GM12878 (cell line): ENCODE data around the gene PRSS27. TPM values are rescaled to one million over a fixed set of nuclear protein-coding genes. Genes with fewer than 3 reads are reported as not detected.

ENCODE experiments used
- ATAC-seq: fragments of 200-7000 bp; cut with Tn5 transposase; 3 replicates; pipeline ENCODE4 v1.9.1; 2020; ENCODE audit warnings: mild to moderate bottlenecking, moderate library complexity
- BruUV-seq: library from RNA; stranded (reverse); fragments of 400-500 nt; replicated peaks from 2 replicates; lab custom pipeline; 2021; lab: Mats Ljungman, UMichigan
- CTCF ChIA-PET: fragments of 300-600 bp; sonication (Branson Sonifier 250); formaldehyde crosslinking; extraction: SDS; loops from one replicate; lab custom pipeline; 2021; ENCODE audit warnings: inconsistent platforms; lab: Yijun Ruan, JAX
- POLR2A ChIA-PET: fragments of 350-600 bp; formaldehyde crosslinking; extraction: SDS; loops from one replicate; lab custom pipeline; 2021; ENCODE audit warnings: inconsistent platforms; lab: Charles Lee
- RAD21 ChIA-PET: fragments of 300-600 bp; sonication (Branson Sonifier 250); formaldehyde crosslinking; loops from one replicate; lab custom pipeline; 2023; ENCODE audit warnings: antibody characterized with exemption; ENCODE audit not compliant: unreplicated experiment; lab: Charles Lee
- SMC1A ChIA-PET: fragments of 300-600 bp; sonication (Branson Sonifier 250); formaldehyde crosslinking; loops from one replicate; lab custom pipeline; 2023; ENCODE audit not compliant: unreplicated experiment, uncharacterized antibody; lab: Charles Lee
- DNase-seq: peaks from one replicate; pipeline ENCODE4 v3.0.0-alpha.2; 2011; ENCODE audit warnings: low read depth, low spot score
- FAIRE-seq: peaks from 3 replicates; lab custom pipeline; 2011; peaks lifted over from hg19 to GRCh38; lab: Jason Lieb, UNC
- H2AFZ ChIP-seq: 2 replicates; pipeline ENCODE4 v1.6.0; 2011; ENCODE audit warnings: low read depth, low read length, control low read depth; ENCODE audit not compliant: control insufficient read depth
- H3K27ac ChIP-seq: 2 replicates; pipeline ENCODE4 v1.5.1; 2011; ENCODE audit warnings: control low read depth; ENCODE audit not compliant: control insufficient read depth, insufficient read depth
- H3K27me3 ChIP-seq, 2 experiments: replicated peaks in 1 of 2; 2 replicates each; pipeline versions ENCODE4 v1.6.0 to v1.6.1; 2011; ENCODE audit warnings: low read length in 1 of 2; ENCODE audit not compliant: control insufficient read depth in 2 of 2, insufficient read depth in 2 of 2
- H3K36me3 ChIP-seq, 2 experiments: 2 replicates each; pipeline ENCODE4 v1.5.1; 2011; ENCODE audit warnings: low read length in 1 of 2; ENCODE audit not compliant: control insufficient read depth in 2 of 2, insufficient read depth in 2 of 2
- H3K4me1 ChIP-seq: 2 replicates; pipeline ENCODE4 v1.6.1; 2011; ENCODE audit warnings: mild to moderate bottlenecking, low read length, moderate library complexity, mixed read lengths; ENCODE audit not compliant: control insufficient read depth, insufficient read depth
- H3K4me2 ChIP-seq: 2 replicates; pipeline ENCODE4 v1.6.0; 2011; ENCODE audit warnings: control low read depth; ENCODE audit not compliant: control insufficient read depth, insufficient read depth
- H3K4me3 ChIP-seq: fragments of 200-600 bp; sonication (generic); 2 replicates; pipeline ENCODE4 v1.5.1; 2016
- H3K79me2 ChIP-seq: 2 replicates; pipeline ENCODE4 v1.6.0; 2011; ENCODE audit warnings: low read length; ENCODE audit not compliant: control insufficient read depth, insufficient read depth
- H3K9ac ChIP-seq: 2 replicates; pipeline ENCODE4 v1.8.0; 2011; ENCODE audit warnings: low read length, control low read depth, mixed read lengths; ENCODE audit not compliant: control insufficient read depth, insufficient read depth
- H3K9me3 ChIP-seq: replicated peaks from 3 replicates; pipeline ENCODE4 v1.5.1; 2011; ENCODE audit warnings: mild to moderate bottlenecking, low read length; ENCODE audit not compliant: control insufficient read depth, insufficient read depth
- H4K20me1 ChIP-seq: 2 replicates; pipeline ENCODE4 v1.6.0; 2011; ENCODE audit not compliant: control insufficient read depth, insufficient read depth
- MYC ChIP-seq: IDR thresholded peaks from 2 replicates; pipeline ENCODE4 v1.6.1; 2011; ENCODE audit warnings: mild to moderate bottlenecking, low read length, moderate library complexity, inconsistent platforms; ENCODE audit not compliant: insufficient read depth, insufficient replicate concordance, insufficient read length, severe bottlenecking
- POLR2AphosphoS5 ChIP-seq: IDR thresholded peaks from 2 replicates; pipeline ENCODE4 v1.6.1; 2011; ENCODE audit warnings: mild to moderate bottlenecking, low read length, inconsistent platforms
- WGBS: methylation state at CpG from one replicate; pipeline ENCODE4 v1.1.6; 2016; ENCODE audit warnings: low lambda C conversion rate; ENCODE audit not compliant: insufficient replicate concordance, insufficient coverage; ENCODE audit errors: missing lambda C conversion rate; 5-methylcytosine and 5-hydroxymethylcytosine counted together
- in situ Hi-C: fragments of 300-500 bp; cut with MboI; formaldehyde crosslinking; loops from 9 replicates; pipeline ENCODE4 v1.14.3; 2018; ENCODE audit warnings: mixed read lengths
- intact Hi-C: fragments of 100-400 bp; cut with micrococcal nuclease; formaldehyde crosslinking; loops from one replicate; pipeline ENCODE4 v1.14.2; 2022; ENCODE audit not compliant: unreplicated experiment
- polyA plus RNA-seq, 11 experiments: library from polyadenylated mRNA; depleted of rRNA in 4 of 11; unstranded in 6 of 11; stranded (reverse) in 5 of 11; fragments of >200 nt; fragmentation: Nextera tagmentation in 4 of 11; fragmentation: Illumina TruSeq in 1 of 11; extraction: Ambion mirVana in 4 of 11; extraction: Trizol in 1 of 11; gene quantifications; 1 replicate in 1 of 11; 2 replicates in 10 of 11; pipeline versions ENCODE4 v1.2.1 to v1.2.3, GENCODE V29; 2011 to 2016; ENCODE audit warnings: inconsistent platforms in 2 of 11, missing spikeins in 2 of 11, low read depth in 1 of 11
- total RNA-seq, 4 experiments: library from RNA; depleted of rRNA in 3 of 4; stranded (reverse); fragments of >200 nt in 3 of 4; fragmentation: Illumina TruSeq in 1 of 4; extraction: Trizol in 1 of 4; gene quantifications; 2 replicates each; pipeline versions ENCODE4 v1.2.1 to v1.2.3, GENCODE V29; 2013 to 2021
- TF ChIP-seq, protein P1 (sequence below): fragments of 450-650 bp; IDR thresholded peaks from 2 replicates; pipeline ENCODE4 v1.6.1; 2017; ENCODE audit warnings: mild to moderate bottlenecking, moderate library complexity

The PRSS27 gene
- total and polyA plus RNA-seq, 10 of the 15 experiments (the other 5 are each of a cell fraction or from before 2014, with no cell fraction given), result 0.18 to 1.8 (median 0.51) TPM; not detected in 2

DNA sequence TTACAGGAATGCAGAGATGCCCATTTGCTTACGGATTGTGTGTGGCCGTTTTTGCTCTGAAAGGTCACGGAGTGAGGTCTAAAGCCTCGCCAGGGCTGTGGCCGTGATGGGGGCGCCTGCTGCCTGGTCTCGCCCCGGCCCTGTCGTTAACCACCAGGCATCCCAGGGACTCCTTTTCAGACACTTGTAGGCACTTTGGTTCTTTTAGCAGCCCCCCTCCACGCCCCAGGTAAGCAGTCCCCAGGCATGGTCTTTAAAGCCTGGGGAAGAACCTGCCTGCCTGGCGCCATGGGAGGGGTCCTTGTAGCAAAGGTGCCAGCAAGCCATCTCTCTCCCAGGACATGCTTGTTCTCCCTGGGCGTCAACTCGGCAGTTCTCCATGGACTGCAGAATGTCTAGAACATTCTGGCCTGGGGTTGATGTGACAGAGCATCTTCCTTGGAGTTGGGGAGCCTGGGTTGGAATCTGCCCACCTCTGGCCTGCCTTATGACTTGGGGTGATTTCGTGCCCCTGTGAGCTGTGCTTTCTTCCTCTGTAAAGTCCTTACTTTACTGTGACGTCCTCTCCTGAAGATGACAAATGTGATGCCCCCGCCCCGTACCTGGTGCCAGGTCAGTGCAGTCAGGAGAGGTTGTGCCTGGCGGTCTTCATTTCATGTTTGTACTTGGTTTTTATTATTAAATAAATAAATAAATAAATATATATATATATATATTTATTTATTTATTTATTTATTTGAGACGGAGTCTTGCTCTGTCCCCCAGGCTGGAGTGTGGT, 32.3 kb downstream of the PRSS27 start:
- no TSS peak for BruUV-seq
- FAIRE-seq (no peak), ATAC-seq (peak; percentile 1; the same call in 1 of the 3 replicates), DNase-seq (no peak)
- Histone ChIP-seq H3K9me3 (no peaks in the 10 kb centered on the region), H3K27ac (peak overlapping the region; percentile 75), H3K79me2 (peaks cover 47% of the 10 kb centered on the region), H2AFZ (no peak overlapping the region), H3K4me3 (peak overlapping the region; percentile 93), H4K20me1 (peaks cover 7% of the 10 kb centered on the region; the same call in 1 of the 2 replicates), H3K9ac (peak overlapping the region; percentile 42), H3K4me1 (peaks cover 6% of the 10 kb centered on the region), H3K4me2 (peak overlapping the region; percentile 87), H3K27me3 (no peaks in the 10 kb centered on the region), H3K36me3 (peaks cover 0 to 13% of the 10 kb centered on the region in 2 experiments; a peak in 2 of 4 replicates)
- ChIA-PET CTCF (no interaction called here), POLR2A (no interaction called here), SMC1A (interaction anchor here (1.3 kb wide), 1 partner anchor 31 kb away, joined by 3 read pairs; no protein-coding TSS in a partner anchor), RAD21 (interaction anchor here (0.8 to 1.3 kb wide), 3 partner anchors 14 to 30 kb away, joined by 3 to 4 read pairs (median 4); no protein-coding TSS in a partner anchor)
- WGBS, result 27% methylated on average over 19 of the region's 19 CpGs
- TF ChIP-seq MYC (no peak), POLR2AphosphoS5 (0 out of 2 replicates have a peak, but pooled peaks have one; percentile 3)
- TF ChIP-seq, protein P1, sequence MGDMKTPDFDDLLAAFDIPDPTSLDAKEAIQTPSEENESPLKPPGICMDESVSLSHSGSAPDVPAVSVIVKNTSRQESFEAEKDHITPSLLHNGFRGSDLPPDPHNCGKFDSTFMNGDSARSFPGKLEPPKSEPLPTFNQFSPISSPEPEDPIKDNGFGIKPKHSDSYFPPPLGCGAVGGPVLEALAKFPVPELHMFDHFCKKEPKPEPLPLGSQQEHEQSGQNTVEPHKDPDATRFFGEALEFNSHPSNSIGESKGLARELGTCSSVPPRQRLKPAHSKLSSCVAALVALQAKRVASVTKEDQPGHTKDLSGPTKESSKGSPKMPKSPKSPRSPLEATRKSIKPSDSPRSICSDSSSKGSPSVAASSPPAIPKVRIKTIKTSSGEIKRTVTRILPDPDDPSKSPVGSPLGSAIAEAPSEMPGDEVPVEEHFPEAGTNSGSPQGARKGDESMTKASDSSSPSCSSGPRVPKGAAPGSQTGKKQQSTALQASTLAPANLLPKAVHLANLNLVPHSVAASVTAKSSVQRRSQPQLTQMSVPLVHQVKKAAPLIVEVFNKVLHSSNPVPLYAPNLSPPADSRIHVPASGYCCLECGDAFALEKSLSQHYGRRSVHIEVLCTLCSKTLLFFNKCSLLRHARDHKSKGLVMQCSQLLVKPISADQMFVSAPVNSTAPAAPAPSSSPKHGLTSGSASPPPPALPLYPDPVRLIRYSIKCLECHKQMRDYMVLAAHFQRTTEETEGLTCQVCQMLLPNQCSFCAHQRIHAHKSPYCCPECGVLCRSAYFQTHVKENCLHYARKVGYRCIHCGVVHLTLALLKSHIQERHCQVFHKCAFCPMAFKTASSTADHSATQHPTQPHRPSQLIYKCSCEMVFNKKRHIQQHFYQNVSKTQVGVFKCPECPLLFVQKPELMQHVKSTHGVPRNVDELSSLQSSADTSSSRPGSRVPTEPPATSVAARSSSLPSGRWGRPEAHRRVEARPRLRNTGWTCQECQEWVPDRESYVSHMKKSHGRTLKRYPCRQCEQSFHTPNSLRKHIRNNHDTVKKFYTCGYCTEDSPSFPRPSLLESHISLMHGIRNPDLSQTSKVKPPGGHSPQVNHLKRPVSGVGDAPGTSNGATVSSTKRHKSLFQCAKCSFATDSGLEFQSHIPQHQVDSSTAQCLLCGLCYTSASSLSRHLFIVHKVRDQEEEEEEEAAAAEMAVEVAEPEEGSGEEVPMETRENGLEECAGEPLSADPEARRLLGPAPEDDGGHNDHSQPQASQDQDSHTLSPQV, result no peak
- in situ Hi-C loops, result no loop called here
- intact Hi-C loops, result loop anchor here (10.0 kb wide), 1 partner anchor 153 kb away; the partner anchor contains the start of genes CEMP1 and PDPK1
